Activated effector memory CD4-positive, alpha-beta T cell treated with Interleukin-2 at 50 U/mL for 16 hours (primary cell): Measurements from ENCODE around the gene TSKS.
A peak's percentile ranks its signal among the peaks of the same experiment; 100 is the strongest.

Source experiments
- DNase-seq: peaks from one replicate; pipeline ENCODE4 v3.0.0-alpha.2; 2020

Gene TSKS

DNA sequence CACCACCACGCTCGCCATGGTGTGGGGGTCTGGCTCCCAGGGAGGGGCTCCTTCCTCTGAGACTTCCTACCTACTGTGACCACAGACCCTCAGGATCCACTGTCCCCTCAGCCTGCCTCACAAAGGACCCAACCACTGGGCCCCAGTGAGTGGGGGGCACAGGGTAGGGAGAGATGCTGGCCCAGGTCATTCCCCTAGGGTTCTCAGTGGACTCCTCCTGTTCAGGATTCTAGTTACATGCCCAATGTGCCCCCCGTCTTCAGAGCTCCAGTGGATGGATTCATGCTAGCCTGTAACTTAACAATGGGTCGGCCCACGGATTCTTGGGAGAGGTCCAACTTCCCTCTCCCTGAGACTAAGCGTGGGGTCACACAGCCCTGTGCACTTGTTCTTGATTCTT, at the start of gene TSKS:
TSKS (minus strand) TSS at position 77 of the 400 bp plus-strand sequence; CDS start at position 18, 59 bp downstream.
- no peak for DNase-seq

DNA sequence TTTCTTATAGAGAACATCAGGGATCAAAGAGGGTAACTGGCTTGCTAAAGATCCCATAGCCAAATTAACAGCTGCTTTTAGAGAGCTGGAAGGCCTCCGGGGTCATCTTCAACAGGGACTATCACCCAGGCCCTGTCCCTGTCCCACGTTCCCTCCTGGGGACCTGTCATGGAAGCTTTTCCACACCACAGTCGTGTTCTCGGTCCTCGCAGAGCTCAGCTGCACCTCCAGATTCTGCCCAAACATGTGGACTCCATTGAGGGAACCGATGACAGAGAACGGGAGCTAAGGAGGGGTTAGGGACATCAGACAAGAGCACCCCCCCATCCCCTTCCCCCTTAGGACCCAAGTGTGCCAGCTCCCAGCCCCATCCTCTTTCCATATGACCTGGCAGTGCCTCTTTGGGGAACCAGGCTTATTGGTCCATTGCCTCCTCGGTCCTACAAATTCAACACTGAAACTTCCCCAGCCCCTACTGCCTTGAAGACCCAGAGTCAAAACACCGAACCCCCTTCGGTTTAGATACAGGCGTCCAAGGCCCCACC, 49.4 kb upstream of the TSKS start:
- no peak for DNase-seq

DNA sequence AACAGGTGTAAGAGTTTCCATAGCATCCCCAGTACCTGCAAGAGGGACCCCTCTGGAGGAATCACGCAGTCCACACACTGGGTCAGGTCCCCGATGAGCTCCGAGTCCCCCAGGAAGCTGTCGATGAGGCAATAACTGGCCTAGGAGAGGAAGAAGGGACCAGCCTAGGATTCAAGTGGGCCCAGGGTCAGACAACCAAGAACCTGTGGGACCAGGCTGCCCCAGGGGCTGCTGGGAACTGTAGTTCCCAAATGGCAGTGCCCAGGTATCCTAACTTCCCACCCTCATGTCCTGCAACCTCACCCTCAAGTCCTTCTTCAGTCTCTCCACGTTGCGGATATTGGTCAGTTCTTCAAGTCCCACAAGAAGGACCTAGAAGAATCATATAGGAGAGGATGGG, 48.2 kb upstream of the TSKS start:
- DNase-seq, result no peak

DNA sequence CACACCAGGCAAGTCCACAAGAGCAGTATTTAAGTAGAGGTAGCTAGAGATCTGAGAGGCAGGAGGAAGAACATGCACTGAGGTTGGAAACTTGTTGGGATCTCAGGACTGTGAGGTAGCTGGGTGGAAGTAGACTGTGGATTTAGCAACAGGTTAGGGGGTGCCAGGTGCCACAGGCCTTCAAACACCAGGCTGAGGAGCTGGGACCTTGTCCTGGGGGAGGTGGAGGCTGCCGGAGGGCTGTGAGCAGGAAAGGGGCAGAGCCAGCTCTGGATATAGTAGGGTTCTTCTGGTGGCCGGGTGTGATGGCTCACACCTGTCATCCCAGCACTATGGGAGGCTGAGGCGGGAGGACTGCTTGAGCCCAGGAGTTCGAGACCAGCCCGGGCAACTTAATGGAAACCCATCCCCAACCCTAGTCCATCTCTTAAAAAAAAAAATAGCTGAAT, 46.9 kb upstream of the TSKS start:
- no peak for DNase-seq

DNA sequence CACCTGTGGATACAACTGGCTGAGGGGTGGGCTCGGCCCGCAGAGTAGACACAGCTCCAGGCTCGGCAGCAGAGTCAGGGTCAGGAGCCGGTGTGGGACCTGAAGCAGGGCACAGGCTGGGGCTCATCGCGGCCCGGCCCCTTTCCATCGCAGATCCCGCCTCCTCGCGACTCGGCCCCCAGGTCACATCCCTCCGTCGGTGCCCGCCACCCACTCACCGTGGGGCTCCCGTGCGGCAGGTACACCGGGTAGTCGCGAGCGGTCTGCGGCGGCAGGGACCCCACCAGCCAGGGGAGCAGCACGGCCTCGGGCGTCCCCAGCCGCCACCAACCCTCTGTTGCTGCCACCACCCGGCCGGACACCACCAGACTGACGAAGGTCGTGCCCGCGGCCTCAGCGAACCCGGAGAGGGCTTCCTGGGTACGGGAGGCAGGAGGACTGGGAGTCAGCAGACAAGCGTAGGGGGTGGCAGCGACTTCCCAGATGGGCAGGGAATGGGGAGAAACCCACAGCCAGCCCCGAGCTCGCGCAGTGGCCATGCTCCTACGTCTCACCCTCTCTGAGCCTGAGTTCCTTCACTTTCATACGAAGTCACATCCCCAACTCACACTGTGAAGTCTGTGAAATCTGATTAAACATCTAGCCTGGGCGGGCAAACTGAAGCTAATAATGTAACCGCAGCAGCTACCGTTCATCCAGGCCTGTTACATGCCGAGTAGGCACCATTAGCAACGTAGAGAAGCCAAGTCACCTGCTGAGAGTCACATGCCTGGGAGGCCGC, 46.2 kb upstream of the TSKS start:
- DNase-seq, result peak; percentile 29

GRCh38 chr19:49808711-49809159, 45.6 kb upstream of the TSKS start:
- DNase-seq, result peak; percentile 65

DNA sequence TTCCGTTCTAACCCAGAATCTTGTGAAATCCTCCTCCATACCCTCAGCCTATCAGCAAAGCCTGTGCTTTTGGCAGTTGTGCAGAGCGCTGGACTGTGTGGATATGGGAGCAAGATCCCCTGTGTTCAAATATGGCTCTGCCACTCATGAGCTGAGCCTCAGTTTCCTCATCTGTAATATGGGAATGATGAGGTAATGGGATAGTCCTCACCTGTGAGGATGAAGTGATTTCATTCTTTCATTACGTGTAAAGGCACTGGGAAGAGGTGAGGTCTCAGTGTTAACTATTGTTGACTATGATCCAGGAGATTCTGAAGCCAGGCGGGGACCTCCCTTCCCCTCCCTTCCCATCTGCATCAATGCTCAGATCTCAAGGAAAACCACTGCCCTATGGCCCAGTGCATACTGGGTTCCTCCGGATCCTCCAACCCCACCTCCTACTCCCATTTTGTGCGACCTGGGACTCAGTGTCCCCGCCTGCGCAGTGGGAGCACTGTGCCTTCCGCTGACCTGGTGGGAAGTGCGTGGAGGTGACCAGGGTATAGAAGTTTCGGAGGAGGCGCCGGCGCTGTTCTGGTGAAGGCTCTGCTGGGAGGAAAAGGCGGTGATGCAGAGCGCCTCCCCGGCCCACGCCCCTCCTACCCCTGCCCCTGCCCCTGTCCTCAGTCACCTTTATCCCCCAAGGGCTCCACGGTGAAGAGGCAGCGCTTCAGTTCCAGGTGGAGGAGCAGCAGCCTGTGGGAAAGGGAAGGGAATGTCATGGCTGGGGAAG, 45.0 kb upstream of the TSKS start:
- DNase-seq, result no peak

- DNase-seq, result no peak
Observed at GRCh38 chr19:49807058-49807903, 44.2 kb upstream of the TSKS start.

DNA sequence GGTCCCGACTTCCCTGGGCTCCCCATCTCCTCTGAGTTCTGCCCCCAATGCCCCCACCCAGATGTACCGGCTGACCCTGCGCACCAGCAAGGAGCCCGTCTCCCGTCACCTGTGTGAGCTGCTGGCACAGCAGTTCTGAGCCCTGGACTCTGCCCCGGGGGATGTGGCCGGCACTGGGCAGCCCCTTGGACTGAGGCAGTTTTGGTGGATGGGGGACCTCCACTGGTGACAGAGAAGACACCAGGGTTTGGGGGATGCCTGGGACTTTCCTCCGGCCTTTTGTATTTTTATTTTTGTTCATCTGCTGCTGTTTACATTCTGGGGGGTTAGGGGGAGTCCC, 43.5 kb upstream of the TSKS start:
- no peak for DNase-seq

- no peak for DNase-seq
Observed at GRCh38 chr19:49805822-49806619, 42.9 kb upstream of the TSKS start.

- no peak for DNase-seq
Observed at GRCh38 chr19:49803529-49803856, 40.4 kb upstream of the TSKS start.

- DNase-seq, result no peak
Observed at GRCh38 chr19:49802836-49803528, 39.9 kb upstream of the TSKS start.

- no peak for DNase-seq
Observed at GRCh38 chr19:49801966-49802661, 39.0 kb upstream of the TSKS start.

GRCh38 chr19:49801401-49801888, 38.3 kb upstream of the TSKS start:
- DNase-seq, result no peak

- DNase-seq, result no peak
Observed at GRCh38 chr19:49800771-49801170, 37.7 kb upstream of the TSKS start.

- no peak for DNase-seq
Observed at GRCh38 chr19:49799798-49800376, 36.8 kb upstream of the TSKS start.

DNA sequence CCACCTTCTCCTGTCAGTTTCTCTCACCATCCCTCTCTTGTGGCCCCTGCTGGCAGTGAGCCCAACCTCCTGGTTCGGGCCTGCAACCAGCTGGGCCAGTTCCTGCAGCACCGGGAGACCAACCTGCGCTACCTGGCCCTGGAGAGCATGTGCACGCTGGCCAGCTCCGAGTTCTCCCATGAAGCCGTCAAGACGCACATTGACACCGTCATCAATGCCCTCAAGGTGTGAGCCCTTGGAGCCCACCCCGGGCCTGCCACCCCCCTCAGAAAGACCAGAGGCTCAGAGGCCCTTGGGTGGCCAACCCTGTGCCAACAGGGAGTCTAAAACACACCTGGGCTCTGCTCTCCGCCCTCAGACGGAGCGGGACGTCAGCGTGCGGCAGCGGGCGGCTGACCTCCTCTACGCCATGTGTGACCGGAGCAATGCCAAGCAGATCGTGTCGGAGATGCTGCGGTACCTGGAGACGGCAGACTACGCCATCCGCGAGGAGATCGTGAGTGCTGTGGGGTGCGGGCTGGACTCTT, 36.2 kb upstream of the TSKS start:
- DNase-seq, result no peak

- DNase-seq, result no peak
Observed at GRCh38 chr19:49798574-49798973, 35.5 kb upstream of the TSKS start.

GRCh38 chr19:49795615-49796014, 32.5 kb upstream of the TSKS start:
- no peak for DNase-seq

GRCh38 chr19:49793561-49793840, 30.4 kb upstream of the TSKS start:
- DNase-seq, result no peak
